Measurements from ENCODE around the gene THOP1. TPM values are rescaled to one million over a fixed set of nuclear protein-coding genes. Genes with fewer than 3 reads are reported as not detected.
"Not testable (repeated sequence)": the region's sequence is repeated elsewhere in the genome, so short reads cannot be mapped to it uniquely, and the experiment has no call there.

The THOP1 gene
- total RNA-seq, 4 donors from 2014 or later: 35.8 to 91.8 (median 42.9) TPM

GRCh38 chr19:2791440-2791839 lies 6.1 kb downstream of the THOP1 start:
- Histone ChIP-seq H3K36me3 (peaks cover 0 to 67% (median 0%) of the 10 kb centered on the region in 3 donors), H3K27ac (no peak overlapping the region), H3K9me3 (no peaks in the 10 kb centered on the region), H3K27me3 (no peaks in the 10 kb centered on the region), H3K4me1 (peaks cover 0 to 5% (median 0%) of the 10 kb centered on the region in 4 donors), H3K4me3 (no peak overlapping the region)
- no peak for DNase-seq (ENCODE audit: low spot score in 2 of 2)
- WGBS, 2 donors: 88 to 90% methylated on average over 16 of the region's 16 CpGs
- TF ChIP-seq EP300 (IDR thresholded peaks at IDR 0.05): no peak

GRCh38 chr19:2791876-2792275 lies 6.6 kb downstream of the THOP1 start:
- no peak for TF ChIP-seq CTCF (IDR thresholded peaks at IDR 0.05)
- no peak for TF ChIP-seq POLR2A (IDR thresholded peaks at IDR 0.05)
- TF ChIP-seq EP300 (IDR thresholded peaks at IDR 0.05): no peak
- 84 to 92% methylated on average over 16 of the region's 16 CpGs for WGBS, 2 donors
- Histone ChIP-seq H3K36me3 (peaks cover 0 to 72% (median 0%) of the 10 kb centered on the region in 3 donors), H3K4me1 (peaks cover 0 to 3% (median 0%) of the 10 kb centered on the region in 4 donors), H3K4me3 (no peak overlapping the region), H3K9me3 (no peaks in the 10 kb centered on the region), H3K27ac (no peak overlapping the region), H3K27me3 (no peaks in the 10 kb centered on the region)
- DNase-seq (ENCODE audit: low spot score in 2 of 2): no peak

- WGBS, 2 donors: 95 to 97% methylated on average over 10 of the region's 10 CpGs
- H3K36me3 ChIP-seq: peaks cover 0 to 80% (median 0%) of the 10 kb centered on the region in 3 donors
- not testable (repeated sequence) for H3K4me3 ChIP-seq
Measured at GRCh38 chr19:2792666-2793065, 7.4 kb downstream of the THOP1 start.

GRCh38 chr19:2793126-2793525 lies 7.8 kb downstream of the THOP1 start:
- peaks cover 0 to 84% (median 0%) of the 10 kb centered on the region in 3 donors for H3K36me3 ChIP-seq
- H3K27me3 ChIP-seq: no peaks in the 10 kb centered on the region

More at GRCh38 chr19:2792666-2793065, 7.4 kb downstream of the THOP1 start:
- H3K27ac ChIP-seq; H3K27me3 ChIP-seq; DNase-seq (ENCODE audit: low spot score in 2 of 2); H3K4me1 ChIP-seq; H3K9me3 ChIP-seq: not testable (repeated sequence)

GRCh38 chr19:2793577-2793976 lies 8.3 kb downstream of the THOP1 start:
- 92% methylated on average over 12 of the region's 12 CpGs for WGBS, 2 donors
- Histone ChIP-seq H3K4me3 (no peak overlapping the region), H3K4me1 (peaks cover 0 to 3% (median 0%) of the 10 kb centered on the region in 4 donors), H3K27ac (no peak overlapping the region), H3K9me3 (no peaks in the 10 kb centered on the region), H3K27me3 (no peaks in the 10 kb centered on the region), H3K36me3 (peaks cover 0 to 89% (median 0%) of the 10 kb centered on the region in 3 donors)
- no peak for DNase-seq (ENCODE audit: low spot score in 2 of 2)
- TF ChIP-seq CTCF (IDR thresholded peaks at IDR 0.05): no peak
- no peak for TF ChIP-seq EP300 (IDR thresholded peaks at IDR 0.05)
- no peak for TF ChIP-seq POLR2A (IDR thresholded peaks at IDR 0.05)

More at GRCh38 chr19:2793126-2793525, 7.8 kb downstream of the THOP1 start:
- Histone ChIP-seq H3K4me1 (peaks cover 0 to 3% (median 0%) of the 10 kb centered on the region in 4 donors), H3K9me3 (no peaks in the 10 kb centered on the region), H3K4me3 (no peak overlapping the region), H3K27ac (no peak overlapping the region)
- TF ChIP-seq EP300 (IDR thresholded peaks at IDR 0.05) (no peak), CTCF (IDR thresholded peaks at IDR 0.05) (no peak), POLR2A (IDR thresholded peaks at IDR 0.05) (no peak)
- DNase-seq (ENCODE audit: low spot score in 2 of 2): no peak
- 93 to 94% methylated on average over 7 of the region's 7 CpGs for WGBS, 2 donors

- WGBS, 2 donors: 88 to 95% methylated on average over 26 to 27 of the region's 27 CpGs
- TF ChIP-seq EP300 (IDR thresholded peaks at IDR 0.05) (no peak), POLR2A (IDR thresholded peaks at IDR 0.05) (no peak), CTCF (IDR thresholded peaks at IDR 0.05) (no peak)
- Histone ChIP-seq H3K36me3 (peaks cover 0 to 100% (median 0%) of the 10 kb centered on the region in 3 donors), H3K9me3 (no peaks in the 10 kb centered on the region), H3K27ac (no peak overlapping the region), H3K27me3 (no peaks in the 10 kb centered on the region), H3K4me1 (no peaks in the 10 kb centered on the region), H3K4me3 (no peak overlapping the region)
- no peak for DNase-seq (ENCODE audit: low spot score in 2 of 2)
Measured at GRCh38 chr19:2795827-2796658, 10.7 kb downstream of the THOP1 start.
